ENCODE results near the gene PSMG2. TPM values are rescaled to one million over a fixed set of nuclear protein-coding genes. Genes with fewer than 3 reads are reported as not detected.

Gene PSMG2
- total and polyA plus RNA-seq, 2 of the 4 experiments (the other 2 are of a cell fraction): 34.4 to 59.5 TPM

DNA sequence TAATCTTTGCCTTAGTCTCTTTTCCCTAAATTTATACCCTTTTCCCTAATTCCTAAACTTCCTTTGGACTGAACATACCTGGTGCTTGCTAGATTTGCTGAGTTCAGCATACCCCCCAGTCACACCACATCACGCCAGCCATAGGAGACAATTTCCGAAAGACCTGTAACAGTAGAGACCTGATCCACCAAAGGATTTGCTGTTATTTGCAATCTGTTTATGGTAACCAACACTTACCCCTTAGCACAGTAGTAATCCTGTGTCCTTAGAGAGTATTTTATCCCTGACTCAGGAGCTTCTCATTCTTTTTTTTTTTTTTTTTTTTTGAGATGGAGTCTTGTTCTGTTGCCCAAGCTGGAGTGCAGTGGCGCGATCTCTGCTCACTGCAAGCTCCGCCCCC, 8.6 kb downstream of the PSMG2 start:
- ChIA-PET CTCF (no interaction called here), POLR2A (ENCODE audit: unreplicated experiment) (interaction anchor here (0.6 kb wide), 1 partner anchor 9 kb away, joined by 5 read pairs; no protein-coding TSS in a partner anchor)
- BruUV-seq (replicated peaks): no TSS peak
- no peak for ATAC-seq (ENCODE audit: low read depth)
- H3K4me1 ChIP-seq (ENCODE audit: control insufficient read depth, insufficient read depth, low read length): no peaks in the 10 kb centered on the region
- H3K9me1 ChIP-seq (ENCODE audit: insufficient read depth, low read length): no peaks in the 10 kb centered on the region
- H3K23ac ChIP-seq (ENCODE audit: low read depth, low read length): no peak overlapping the region
- dilution Hi-C loops (cut with HindIII; ENCODE audit: low sequenced_read_pairs, unreplicated experiment) (no loop called here), in situ Hi-C loops (cut with MboI; ENCODE audit: low sequenced_read_pairs) (no loop called here), intact Hi-C loops (cut with micrococcal nuclease) (no loop called here)
- no peak overlapping the region for H4K5ac ChIP-seq (ENCODE audit: low read depth, low read length)
- H3K4me3 ChIP-seq (ENCODE audit: insufficient read depth, low read depth, low read length): no peak overlapping the region
- H2BK5ac ChIP-seq (ENCODE audit: low read depth, low read length, poor library complexity, severe bottlenecking): no peak overlapping the region
- WGBS, 2 experiments (ENCODE audit: extremely low coverage in 2 of 2, insufficient read length in 1 of 2): no CpG with 5 or more reads among the region's 5 CpGs
- TF ChIP-seq, protein P1, sequence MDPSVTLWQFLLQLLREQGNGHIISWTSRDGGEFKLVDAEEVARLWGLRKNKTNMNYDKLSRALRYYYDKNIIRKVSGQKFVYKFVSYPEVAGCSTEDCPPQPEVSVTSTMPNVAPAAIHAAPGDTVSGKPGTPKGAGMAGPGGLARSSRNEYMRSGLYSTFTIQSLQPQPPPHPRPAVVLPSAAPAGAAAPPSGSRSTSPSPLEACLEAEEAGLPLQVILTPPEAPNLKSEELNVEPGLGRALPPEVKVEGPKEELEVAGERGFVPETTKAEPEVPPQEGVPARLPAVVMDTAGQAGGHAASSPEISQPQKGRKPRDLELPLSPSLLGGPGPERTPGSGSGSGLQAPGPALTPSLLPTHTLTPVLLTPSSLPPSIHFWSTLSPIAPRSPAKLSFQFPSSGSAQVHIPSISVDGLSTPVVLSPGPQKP (IDR thresholded peaks at IDR 0.05; ENCODE audit: borderline replicate concordance, low read depth, low read length): no peak
- TF ChIP-seq, protein P2, sequence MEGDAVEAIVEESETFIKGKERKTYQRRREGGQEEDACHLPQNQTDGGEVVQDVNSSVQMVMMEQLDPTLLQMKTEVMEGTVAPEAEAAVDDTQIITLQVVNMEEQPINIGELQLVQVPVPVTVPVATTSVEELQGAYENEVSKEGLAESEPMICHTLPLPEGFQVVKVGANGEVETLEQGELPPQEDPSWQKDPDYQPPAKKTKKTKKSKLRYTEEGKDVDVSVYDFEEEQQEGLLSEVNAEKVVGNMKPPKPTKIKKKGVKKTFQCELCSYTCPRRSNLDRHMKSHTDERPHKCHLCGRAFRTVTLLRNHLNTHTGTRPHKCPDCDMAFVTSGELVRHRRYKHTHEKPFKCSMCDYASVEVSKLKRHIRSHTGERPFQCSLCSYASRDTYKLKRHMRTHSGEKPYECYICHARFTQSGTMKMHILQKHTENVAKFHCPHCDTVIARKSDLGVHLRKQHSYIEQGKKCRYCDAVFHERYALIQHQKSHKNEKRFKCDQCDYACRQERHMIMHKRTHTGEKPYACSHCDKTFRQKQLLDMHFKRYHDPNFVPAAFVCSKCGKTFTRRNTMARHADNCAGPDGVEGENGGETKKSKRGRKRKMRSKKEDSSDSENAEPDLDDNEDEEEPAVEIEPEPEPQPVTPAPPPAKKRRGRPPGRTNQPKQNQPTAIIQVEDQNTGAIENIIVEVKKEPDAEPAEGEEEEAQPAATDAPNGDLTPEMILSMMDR (conservative IDR thresholded peaks at IDR 0.05; ENCODE audit: low read depth, low read length): no peak
- TF ChIP-seq MAFK (IDR thresholded peaks at IDR 0.05; ENCODE audit: low read depth, low read length) (no peak), RCOR1 (IDR thresholded peaks at IDR 0.05; ENCODE audit: insufficient replicate concordance, low read length) (no peak), FOS (IDR thresholded peaks at IDR 0.05; ENCODE audit: low read depth, low read length) (no peak), CEBPB (IDR thresholded peaks at IDR 0.05; ENCODE audit: low read depth, low read length) (no peak), MAZ (IDR thresholded peaks at IDR 0.05; ENCODE audit: borderline replicate concordance, low read depth, low read length) (no peak)
- H2BK20ac ChIP-seq (ENCODE audit: low read depth, low read length): no peak overlapping the region
- no peaks in the 10 kb centered on the region for H3K27me3 ChIP-seq (ENCODE audit: control insufficient read depth, insufficient read depth, low read length)
- no peak overlapping the region for H2AK9ac ChIP-seq (replicated peaks; ENCODE audit: low read depth, low read length, poor library complexity)
- H3K56ac ChIP-seq (ENCODE audit: extremely low read depth, insufficient read depth, low read length): no peak overlapping the region
- no peak overlapping the region for H4K8ac ChIP-seq (ENCODE audit: low read depth in 2 of 2, low read length in 2 of 2)
- no peak overlapping the region for H3K27ac ChIP-seq (ENCODE audit: insufficient read depth, low read length)
- peaks cover 11 to 15% of the 10 kb centered on the region in 2 experiments for H3K79me1 ChIP-seq (ENCODE audit: low read depth in 1 of 2, low read length in 2 of 2)
- H3K36me3 ChIP-seq (ENCODE audit: control insufficient read depth, insufficient read depth, low read length): peaks cover 50% of the 10 kb centered on the region
- H2BK120ac ChIP-seq (ENCODE audit: low read depth, low read length): no peak overlapping the region
- no peak overlapping the region for H2BK15ac ChIP-seq (ENCODE audit: low read depth, low read length)
- H3K18ac ChIP-seq (ENCODE audit: low read depth, low read length): no peak overlapping the region
- H3K4ac ChIP-seq (ENCODE audit: low read depth, low read length): no peak overlapping the region
- H4K20me1 ChIP-seq (ENCODE audit: insufficient read depth, low read length): no peaks in the 10 kb centered on the region; the same call in 1 of the 2 replicates
- no peak overlapping the region for H3K9ac ChIP-seq (ENCODE audit: low read depth, low read length)
- H4K91ac ChIP-seq (ENCODE audit: insufficient read depth, low read depth, low read length): no peak overlapping the region
- H3K4me2 ChIP-seq (ENCODE audit: low read depth, low read length): no peak overlapping the region
- no peak overlapping the region for H2AK5ac ChIP-seq (ENCODE audit: low read depth, low read length)
- no peak overlapping the region for H2AFZ ChIP-seq (replicated peaks; ENCODE audit: low read length, poor library complexity)
- no peaks in the 10 kb centered on the region for H3K9me3 ChIP-seq (ENCODE audit: control insufficient read depth, insufficient read depth, low read length)
- H3K14ac ChIP-seq (replicated peaks; ENCODE audit: low read depth, low read length): no peak overlapping the region
- no peak for DNase-seq

Data from IMR-90 (cell line).